ENCODE data around the gene RAD51B.

- TF ChIP-seq, protein P1, sequence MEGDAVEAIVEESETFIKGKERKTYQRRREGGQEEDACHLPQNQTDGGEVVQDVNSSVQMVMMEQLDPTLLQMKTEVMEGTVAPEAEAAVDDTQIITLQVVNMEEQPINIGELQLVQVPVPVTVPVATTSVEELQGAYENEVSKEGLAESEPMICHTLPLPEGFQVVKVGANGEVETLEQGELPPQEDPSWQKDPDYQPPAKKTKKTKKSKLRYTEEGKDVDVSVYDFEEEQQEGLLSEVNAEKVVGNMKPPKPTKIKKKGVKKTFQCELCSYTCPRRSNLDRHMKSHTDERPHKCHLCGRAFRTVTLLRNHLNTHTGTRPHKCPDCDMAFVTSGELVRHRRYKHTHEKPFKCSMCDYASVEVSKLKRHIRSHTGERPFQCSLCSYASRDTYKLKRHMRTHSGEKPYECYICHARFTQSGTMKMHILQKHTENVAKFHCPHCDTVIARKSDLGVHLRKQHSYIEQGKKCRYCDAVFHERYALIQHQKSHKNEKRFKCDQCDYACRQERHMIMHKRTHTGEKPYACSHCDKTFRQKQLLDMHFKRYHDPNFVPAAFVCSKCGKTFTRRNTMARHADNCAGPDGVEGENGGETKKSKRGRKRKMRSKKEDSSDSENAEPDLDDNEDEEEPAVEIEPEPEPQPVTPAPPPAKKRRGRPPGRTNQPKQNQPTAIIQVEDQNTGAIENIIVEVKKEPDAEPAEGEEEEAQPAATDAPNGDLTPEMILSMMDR (IDR thresholded peaks at IDR 0.05), result no peak
- no peak for TF ChIP-seq POLR2AphosphoS5 (IDR thresholded peaks at IDR 0.05)
- TF ChIP-seq EP300 (IDR thresholded peaks at IDR 0.05), result no peak
- no peak for TF ChIP-seq POLR2A (IDR thresholded peaks at IDR 0.05)
Measured at GRCh38 chr14:67916430-67916829, 96.9 kb downstream of the RAD51B start.
